Sigmoid colon (tissue), 4 donors: ENCODE data around the gene HDAC7.

Experiments used
- CTCF ChIP-seq, 4 experiments: fragments of 450-650 bp in 3 of 4; fragments of 200-600 bp in 1 of 4; IDR thresholded peaks; one replicate each; pipeline ENCODE4 v1.5.1; 2016 to 2019; ENCODE audit warnings: antibody characterized with exemption in 4 of 4, mild to moderate bottlenecking in 3 of 4, moderate library complexity in 2 of 4
- EP300 ChIP-seq, 4 donors: sonication (generic); formaldehyde crosslinking; IDR thresholded peaks; one replicate each; pipeline ENCODE4 v1.6.1; 2017; ENCODE audit warnings: antibody characterized with exemption in 4 of 4
- POLR2A ChIP-seq, 2 donors: fragments of 450-650 bp; IDR thresholded peaks; one replicate each; pipeline ENCODE4 v1.6.1; 2016; ENCODE audit warnings: antibody characterized with exemption in 2 of 2, mild to moderate bottlenecking in 2 of 2, moderate library complexity in 2 of 2
- POLR2AphosphoS5 ChIP-seq, 4 donors: sonication (generic); formaldehyde crosslinking; IDR thresholded peaks; one replicate each; pipeline ENCODE4 v1.6.1; 2017; ENCODE audit warnings: antibody characterized with exemption in 4 of 4

DNA sequence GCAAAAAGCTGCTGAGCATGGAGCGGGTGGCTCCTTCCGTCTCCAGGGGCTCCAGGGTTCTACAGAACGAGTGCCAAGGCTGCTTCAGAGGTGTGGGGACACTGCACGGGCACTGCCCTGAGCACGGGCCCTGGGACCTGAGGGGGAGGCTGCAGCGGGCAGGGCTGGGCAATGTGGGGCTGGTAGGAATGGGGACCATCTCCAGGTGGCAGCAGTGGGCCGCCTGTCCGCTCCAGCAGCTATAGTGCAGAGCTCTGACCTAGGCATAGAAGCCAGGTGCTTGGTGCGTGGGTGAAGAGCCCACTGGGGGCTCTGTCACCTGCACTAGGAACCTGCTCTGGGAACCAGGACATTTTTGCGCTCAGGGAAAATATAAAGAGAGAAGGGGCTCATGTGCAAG lies 22.3 kb downstream of the HDAC7 start:
- TF ChIP-seq CTCF (IDR thresholded peaks at IDR 0.05) (peak; percentile 28 to 41 (median 35)), POLR2A (IDR thresholded peaks at IDR 0.05) (no peak), POLR2AphosphoS5 (IDR thresholded peaks at IDR 0.05) (no peak), EP300 (IDR thresholded peaks at IDR 0.05) (no peak)
